SH-SY5Y (cell line): ENCODE measurements around the gene FADS3.

Experiments used
- GATA2 ChIP-seq: IDR thresholded peaks from 2 replicates; pipeline ENCODE4 v1.6.1; 2011; ENCODE audit warnings: mild to moderate bottlenecking, low read depth, low read length
- GATA3 ChIP-seq: IDR thresholded peaks from 2 replicates; pipeline ENCODE4 v1.6.1; 2011; ENCODE audit warnings: low read depth, mild to moderate bottlenecking, low read length, moderate library complexity

GRCh38 chr11:61879152-61879551 is 12.2 kb downstream of the FADS3 start:
- no peak for TF ChIP-seq GATA2
- TF ChIP-seq GATA3: no peak
